Adrenal gland (tissue), 5 donors: ENCODE measurements around the gene CR2.

ENCODE experiments used
- CTCF ChIP-seq, 6 experiments: fragments of 450-650 bp in 4 of 6; fragments of 200-600 bp in 2 of 6; sonication (generic) in 1 of 6; IDR thresholded peaks; 1 replicate in 5 of 6; 2 replicates in 1 of 6; pipeline versions ENCODE4 v1.5.1 to v1.8.0; 2016 to 2021; ENCODE audit warnings: antibody characterized with exemption in 6 of 6, mild to moderate bottlenecking in 2 of 6, moderate library complexity in 1 of 6
- POLR2A ChIP-seq, 2 donors: fragments of 450-650 bp; IDR thresholded peaks; one replicate each; pipeline ENCODE4 v1.6.1; 2017; ENCODE audit warnings: antibody characterized with exemption in 2 of 2, mild to moderate bottlenecking in 2 of 2, moderate library complexity in 1 of 2
- donor health status: DM: no; HTN: no; CAD: no.

- TF ChIP-seq POLR2A (IDR thresholded peaks at IDR 0.05) = no peak
- no peak for TF ChIP-seq CTCF (IDR thresholded peaks at IDR 0.05)
Observed at GRCh38 chr1:207493212-207493611, 39.1 kb downstream of the CR2 start.
